A549 treated with Mapracorat at 1 μM for 4 hours (cell line): ENCODE results near the gene ZNF43. TPM values are rescaled to one million over a fixed set of nuclear protein-coding genes. Genes with fewer than 3 reads are reported as not detected.

ENCODE experiments used
- total RNA-seq: library from RNA; stranded (reverse); fragments of 200-300 nt; extraction: Qiagen RNA extraction; gene quantifications from 5 replicates; pipeline ENCODE4 v1.2.3, GENCODE V29; 2022

ZNF43 gene
- 2.4 to 3.8 TPM (median 3.2 TPM) in 5 replicates for total RNA-seq

GRCh38 chr19:21835810-21836444, at the start of gene ZNF43:
Gene ZNF43 (minus strand): TSS chr19:21836182. CDS start chr19:21836038, 144 bp downstream.

GRCh38 chr19:21767065-21767800, 68.7 kb downstream of the ZNF43 start, which contains the start of gene ZNF100:
Gene ZNF100 (minus strand): TSS chr19:21767579. CDS start chr19:21767429, 150 bp downstream.

Other genes with a start within 250 kb of the ZNF43 start
- gene ZNF100, start 68.6 kb downstream of the ZNF43 start, total RNA-seq: not detected in 5 replicates
- gene ZNF208, start 174.8 kb upstream of the ZNF43 start, total RNA-seq: not detected in 5 replicates
- not detected in 5 replicates for gene ZNF257, start 216.3 kb upstream of the ZNF43 start, total RNA-seq